AML-193 (cell line): ENCODE measurements around the gene RNF145.

Experiments used
- DNase-seq, 2 experiments: peaks; one replicate each; lab custom pipeline; 2025; lab: John Stamatoyannopoulos, UW

The RNF145 gene

DNA sequence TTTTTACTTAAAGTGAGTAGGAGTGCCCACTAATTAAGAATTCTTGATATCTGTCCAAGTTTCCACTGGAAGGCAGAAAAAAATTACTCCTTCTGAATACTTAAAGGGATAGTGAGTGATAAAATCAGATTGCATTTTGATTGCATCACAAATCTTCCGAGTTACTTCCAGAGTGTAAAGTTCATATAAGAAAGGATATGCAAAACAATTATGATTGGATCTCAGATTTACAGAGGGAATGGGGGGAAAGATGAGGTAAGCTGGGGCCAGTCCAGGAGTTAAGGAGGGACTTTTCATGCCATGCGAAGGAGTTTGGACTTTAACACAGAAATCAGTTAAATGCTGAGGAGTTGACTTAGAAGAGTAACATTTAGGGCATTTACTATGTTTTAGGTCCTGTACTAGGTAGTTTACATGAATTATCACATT lies 9.3 kb upstream of the RNF145 start:
- DNase-seq, result no peak

DNA sequence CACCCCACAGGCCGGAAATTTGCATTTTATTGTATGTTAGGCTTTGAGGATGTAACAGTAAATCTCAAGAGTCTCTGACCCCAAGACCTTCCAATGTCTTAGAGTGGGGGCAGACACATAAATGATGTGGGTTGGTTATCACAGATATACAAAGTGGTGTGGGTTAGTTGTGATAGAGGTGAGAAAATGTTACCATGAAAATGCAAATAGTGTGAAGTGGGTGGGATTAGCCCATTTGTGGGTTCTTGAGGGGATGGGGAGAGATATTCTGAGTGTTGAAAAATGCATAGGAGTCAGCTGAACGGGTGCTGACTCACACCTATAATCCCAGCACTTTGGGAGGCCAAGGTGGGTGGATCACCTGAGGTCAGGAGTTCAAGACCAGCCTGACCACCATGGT lies 7.9 kb upstream of the RNF145 start:
- no peak for DNase-seq

DNA sequence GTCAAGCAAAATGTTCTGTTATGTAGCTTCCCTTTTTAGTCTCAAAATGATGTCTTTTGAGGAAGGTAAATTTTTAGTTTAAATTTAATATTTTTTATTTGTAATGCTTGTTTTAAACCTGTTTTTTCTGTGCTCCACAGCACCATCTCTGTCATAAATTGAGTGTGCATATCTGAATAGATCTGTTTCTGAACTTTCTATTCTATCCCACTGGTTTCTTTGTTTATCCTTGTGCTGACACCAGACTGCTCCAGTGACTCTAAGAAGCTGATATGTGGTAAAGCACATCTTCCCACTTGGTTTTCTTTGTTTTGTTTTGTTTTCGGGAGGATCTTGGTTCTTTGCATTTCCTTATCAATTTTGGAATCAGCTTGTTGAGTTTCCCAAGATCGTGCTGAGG lies 7.1 kb upstream of the RNF145 start:
- DNase-seq, result no peak

DNA sequence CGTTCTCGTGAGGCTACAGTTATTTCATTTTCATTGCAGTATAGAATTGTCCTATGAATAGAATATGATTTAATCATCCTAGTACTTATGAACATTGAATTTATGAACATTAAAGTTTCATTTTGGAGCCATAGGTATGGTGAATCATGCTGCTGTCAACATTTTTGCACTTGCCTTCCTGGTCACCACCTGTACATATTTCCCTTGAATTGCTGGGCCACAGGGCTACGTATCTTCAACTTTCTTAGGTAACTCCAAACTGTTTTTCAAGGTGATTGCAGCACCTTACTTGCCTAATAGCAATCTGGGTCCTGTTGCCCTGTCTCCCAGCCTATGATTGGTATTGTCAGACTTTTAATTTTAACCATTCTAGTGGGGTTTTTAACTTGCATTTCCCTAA lies 6.5 kb upstream of the RNF145 start:
- DNase-seq, result no peak

DNA sequence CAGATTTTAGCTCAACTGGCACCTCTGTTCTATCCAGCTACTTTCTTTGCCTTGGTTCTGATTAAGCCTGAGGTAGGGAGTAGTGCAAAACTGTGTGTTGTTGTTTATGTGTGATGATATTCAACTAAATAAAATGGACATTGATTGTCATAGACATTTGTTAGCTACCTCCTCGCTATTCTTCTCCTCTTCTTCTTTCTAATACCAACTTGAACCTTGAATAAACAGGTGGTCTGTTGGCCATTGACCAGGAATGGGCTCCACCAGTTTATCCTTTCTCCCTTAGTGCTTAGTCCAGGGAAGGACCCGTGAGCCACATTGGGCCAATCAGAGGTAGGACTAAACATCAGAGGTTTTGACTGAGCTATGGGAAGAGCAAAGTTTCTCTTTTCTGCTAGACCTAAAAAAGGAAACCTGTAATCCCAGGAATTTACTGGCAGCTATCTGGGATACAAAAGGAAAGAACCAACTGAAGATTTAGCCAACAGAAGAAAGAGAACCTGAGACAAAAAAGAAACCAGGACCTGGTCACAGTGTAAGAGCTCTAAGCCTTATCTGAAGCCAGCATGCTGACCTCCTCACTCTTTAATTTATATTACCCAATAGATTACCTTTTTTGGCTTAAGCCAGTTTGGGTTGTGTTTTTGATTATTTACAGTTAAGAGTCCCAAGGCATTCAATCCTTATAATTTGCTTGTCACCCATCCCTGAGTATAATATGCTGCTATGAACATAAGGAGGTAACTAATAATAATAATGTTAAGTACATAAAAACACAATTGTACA lies 5.3 kb upstream of the RNF145 start:
- DNase-seq, result no peak

DNA sequence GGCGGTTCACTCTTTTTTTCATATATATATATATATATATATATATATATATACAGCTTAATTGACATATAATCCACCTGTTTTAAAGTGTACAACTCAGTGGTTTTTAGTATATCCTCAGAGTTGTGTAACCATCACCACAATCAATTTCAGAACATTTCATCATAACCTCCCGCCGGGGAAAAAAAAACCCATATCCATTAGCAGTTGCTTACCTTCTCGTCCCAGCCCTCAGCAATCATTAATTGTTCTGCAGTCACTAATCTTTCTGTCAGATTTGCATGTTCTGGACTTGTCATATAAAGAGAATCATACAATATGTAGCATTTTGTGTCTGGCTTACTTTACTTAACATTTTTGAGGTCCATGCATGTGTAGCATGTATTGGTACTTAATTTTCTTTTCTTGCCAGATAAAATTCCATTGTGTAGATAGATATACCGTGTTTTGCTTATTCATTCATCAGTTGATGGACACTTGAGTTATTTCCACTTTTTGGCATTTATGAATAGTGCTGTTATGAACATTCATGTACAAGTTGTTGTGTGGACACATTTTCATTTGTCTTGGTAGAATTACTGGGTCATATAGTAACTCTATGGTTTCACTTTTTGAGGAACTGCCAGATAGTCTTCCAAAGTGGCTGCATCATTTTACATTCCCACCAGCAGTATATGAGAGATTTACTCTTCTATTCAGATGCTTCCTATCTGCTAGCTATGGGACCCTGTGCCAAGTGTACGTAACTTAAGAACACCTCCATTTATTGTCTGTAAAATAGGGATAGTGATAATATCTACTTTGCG lies 3.5 kb upstream of the RNF145 start:
- peak; percentile 38 to 43 for DNase-seq

DNA sequence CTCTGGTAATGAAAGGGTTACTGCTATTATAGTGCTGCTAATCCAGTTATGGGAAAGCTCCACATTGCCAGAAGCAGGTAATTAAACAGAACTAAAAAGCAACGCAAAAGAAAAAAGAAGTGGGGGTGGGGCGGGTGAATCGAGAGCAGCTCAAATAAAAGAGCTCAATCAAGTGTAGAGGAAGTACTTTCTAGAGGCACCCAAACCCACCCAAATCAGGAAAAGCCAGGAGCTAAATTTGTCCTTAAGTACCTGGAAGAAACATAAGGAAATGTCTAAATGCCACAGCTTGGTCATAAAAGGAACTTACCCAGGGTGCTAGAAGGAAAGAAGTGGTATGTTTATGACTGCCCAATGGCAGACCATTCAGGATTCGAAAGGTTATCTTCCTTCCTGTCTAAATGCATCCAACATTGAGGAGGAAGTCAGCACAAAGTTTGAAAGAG lies 2.4 kb upstream of the RNF145 start:
- DNase-seq, result peak in 1 of 2 experiments; percentile 16

DNA sequence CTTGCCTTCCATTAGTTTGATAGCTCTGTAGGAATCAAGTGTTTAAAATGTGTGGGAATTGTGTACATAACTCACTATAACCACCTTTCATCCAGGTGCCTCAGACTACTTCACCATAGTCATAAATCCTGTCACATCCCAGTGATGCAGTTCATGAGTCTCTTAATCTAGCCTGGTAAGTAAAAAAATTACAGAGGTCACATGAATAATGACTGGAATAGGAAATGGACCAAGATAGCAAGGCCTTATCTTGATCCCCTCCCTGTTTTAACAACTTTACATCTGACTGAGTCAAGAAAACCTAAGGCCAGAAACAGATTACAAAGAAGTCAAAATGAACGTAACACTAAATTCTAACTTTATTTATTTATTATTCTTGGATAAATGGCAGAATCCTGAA lies 1.5 kb upstream of the RNF145 start:
- DNase-seq, result no peak

DNA sequence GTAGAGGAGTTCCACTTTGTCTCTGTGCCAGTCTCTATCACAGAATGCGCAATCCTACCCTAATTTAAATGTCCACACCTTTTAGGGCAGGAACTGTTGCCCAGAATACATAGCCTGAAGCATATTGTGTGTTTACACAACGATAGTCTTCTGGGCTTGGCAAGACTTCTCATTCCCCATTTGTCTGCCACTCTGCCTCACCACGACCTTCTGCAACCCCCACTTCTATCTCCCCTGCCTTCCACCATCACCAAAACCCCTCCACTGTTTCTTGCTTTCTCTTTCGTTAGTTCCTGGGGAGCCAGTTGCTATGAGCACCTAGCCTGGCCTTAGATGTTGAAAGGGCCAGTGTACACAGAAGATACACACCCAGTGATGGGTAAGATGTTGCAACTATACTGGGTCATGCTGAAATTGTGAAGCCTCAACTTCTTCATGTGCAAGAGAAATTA lies 883 bp upstream of the RNF145 start:
- DNase-seq, result peak; percentile 84 to 90

DNA sequence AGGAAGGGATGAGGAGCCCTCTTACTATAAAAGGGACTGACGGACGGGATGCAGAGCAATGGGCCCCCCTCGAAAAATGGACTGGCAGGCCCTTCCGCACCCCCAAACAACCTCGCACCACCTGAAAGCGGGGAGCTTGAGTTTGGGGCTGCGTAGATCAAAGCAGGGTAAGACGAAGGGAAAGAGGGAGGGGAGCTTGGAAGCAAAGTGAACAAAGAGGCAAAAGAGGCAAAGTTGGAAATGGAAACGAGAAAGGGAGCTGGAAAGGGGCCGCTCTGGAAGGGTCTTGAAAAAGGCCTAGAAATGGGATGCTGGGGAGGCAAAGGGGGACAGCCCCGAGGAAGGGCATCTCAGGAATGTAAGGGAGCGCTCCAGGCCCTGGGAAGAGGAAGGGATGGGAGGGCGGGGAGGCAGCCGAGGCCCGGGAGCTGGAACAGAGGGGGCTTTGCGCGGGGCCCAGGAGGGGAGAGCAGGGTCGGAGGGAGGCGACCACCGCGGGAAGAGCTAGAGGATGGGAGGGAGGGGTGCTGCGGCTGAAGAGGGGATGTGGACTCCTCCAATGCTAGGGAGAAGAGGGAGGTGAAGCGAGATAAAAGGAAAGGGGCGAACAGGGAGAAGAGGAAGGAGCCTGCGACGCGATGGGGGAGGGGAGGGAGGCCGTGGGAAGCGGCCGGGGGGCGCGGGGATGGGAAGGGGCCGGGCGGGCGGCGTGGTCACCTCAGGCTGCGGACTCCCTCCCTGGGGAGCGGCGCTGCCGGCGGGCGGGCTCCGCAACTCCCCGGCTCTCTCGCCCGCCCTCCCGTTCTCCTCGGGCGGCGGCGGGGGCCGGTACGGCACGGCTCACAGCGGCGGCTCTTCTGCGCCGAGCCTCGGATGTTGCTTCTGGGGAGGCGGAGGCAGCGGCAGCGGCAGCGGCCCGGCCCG lies 577 bp downstream of the RNF145 start:
- no peak for DNase-seq

DNA sequence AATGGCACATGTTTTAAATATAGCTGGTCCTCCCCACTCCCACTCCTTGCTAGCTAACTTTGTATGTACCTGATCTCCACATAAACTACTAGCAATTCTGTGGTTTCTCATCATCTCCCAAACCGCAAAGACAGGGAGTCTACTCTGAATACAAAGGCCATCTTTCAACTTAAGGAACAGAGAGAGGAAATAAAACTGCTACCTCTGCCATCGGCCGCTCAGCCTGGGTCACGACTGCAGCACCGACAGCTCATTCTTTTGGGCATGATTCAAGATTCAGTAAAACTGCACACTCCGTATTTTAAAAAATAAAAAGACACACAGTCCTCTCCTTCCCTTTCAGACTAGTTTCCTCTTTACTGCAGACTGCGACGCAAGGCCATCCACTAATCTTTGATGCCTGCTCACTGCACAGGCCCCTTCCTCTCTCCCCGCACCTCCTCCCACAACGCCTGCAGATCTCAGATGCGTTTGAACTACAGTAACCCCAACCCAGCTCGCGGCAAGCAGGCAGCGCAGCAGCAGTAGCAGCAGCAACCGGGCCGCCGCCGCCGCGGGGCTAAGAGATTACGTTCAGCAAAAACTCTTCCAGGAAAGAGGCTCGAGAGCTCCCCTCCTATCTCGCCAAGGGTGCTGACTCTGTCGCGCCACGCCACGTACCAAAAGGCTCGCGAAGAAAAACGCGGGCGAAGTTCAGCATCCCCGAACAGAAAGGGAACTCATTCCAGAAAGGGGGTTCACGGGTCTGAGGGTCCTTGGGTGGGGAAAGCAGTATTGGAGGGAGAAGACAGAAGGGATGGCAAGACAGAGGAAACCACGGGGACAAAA lies 1.5 kb downstream of the RNF145 start:
- DNase-seq, result peak; percentile 74 to 80

DNA sequence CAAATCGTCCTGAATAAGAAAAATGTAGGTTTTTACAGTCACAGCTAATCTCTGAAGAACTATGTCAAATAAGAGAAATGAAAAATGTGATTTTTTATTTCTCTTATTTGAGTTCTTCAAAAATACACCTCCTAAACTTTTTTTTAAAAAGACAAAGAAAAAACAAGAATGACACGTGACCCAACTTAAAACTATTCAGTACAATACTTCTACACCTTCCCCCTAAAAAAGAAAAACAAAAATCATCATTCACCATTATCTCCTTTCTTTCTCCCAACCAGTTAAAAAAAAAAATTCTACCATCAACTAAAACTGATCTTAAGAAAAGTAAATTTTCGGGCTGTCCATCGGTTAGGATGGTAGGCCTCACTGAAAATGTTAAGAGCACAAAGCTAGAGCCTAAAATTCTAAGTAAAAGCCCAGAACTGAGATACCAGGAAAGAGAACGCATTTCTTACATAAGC lies 2.1 kb downstream of the RNF145 start:
- no peak for DNase-seq

DNA sequence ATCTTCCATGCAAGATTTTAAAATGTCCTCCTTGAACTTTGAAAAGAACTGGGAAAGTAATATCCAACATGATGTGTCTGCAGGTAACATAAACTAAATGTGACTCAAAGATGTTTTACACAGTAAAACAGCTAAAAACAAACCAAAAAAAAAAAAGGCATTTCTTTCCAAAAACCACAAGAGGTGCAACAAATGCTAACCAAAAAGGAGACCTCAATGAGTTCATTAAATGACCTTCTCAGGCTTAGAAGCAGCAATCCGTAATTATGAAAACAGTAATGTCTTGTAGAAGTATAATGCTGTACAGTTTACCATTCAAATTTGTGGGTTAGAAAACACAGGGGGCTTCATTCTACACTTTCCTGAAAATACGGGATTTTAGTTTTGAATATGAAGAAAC lies 2.5 kb downstream of the RNF145 start:
- no peak for DNase-seq

DNA sequence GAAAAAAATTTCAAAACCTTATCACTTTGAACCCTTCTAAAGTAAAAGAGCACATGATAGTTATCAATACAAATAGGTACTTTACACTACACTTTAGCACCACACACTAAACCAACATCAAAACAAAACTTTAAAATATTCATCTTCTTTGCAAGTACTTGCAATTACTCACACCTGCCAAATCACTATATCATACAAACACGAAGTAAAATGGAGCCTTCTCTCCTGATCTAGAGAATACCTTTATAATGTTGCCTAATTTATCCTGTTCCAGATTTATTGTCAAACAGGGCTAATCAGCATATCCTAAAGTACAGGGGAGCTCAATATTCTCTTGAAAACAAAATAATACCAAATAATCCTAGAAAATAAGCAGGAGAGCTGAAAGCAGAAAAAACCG lies 3.0 kb downstream of the RNF145 start:
- no peak for DNase-seq

DNA sequence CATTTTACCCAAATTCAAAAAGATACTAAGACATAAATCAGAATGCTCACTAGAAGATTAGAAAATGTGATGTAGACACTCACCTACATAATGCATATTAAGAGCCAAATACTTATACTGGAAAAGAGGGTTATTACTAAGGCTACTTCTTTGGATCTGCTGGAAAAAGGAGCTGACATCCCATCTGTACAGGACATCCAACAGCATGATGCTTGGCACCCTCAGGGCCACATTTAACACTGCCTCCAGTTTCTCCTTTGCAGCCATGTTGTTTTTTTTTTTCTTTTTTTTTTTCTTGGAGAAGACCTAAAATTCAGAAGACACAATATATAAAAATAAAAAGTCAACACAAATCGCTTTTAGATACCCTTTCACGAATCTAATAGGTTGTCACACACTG lies 6.0 kb downstream of the RNF145 start:
- DNase-seq, result no peak

DNA sequence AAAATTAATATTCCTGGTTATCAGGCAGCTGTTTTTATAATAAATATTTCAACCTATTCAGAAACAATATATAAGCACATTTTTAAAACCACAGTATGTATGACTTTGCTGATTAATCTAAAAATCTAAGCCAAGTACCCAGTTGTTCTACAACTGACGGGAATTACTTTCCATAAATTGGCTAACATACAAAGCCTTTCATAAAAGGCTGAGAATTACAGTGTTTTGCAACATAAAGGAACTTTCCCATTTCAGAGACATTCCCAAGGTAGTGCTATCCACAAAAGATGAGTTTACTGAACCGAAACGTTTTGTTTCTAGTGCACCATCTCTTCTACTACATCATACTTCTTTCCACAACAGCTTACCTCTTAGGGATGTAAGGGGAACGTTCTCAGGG lies 7.2 kb downstream of the RNF145 start:
- no peak for DNase-seq

DNA sequence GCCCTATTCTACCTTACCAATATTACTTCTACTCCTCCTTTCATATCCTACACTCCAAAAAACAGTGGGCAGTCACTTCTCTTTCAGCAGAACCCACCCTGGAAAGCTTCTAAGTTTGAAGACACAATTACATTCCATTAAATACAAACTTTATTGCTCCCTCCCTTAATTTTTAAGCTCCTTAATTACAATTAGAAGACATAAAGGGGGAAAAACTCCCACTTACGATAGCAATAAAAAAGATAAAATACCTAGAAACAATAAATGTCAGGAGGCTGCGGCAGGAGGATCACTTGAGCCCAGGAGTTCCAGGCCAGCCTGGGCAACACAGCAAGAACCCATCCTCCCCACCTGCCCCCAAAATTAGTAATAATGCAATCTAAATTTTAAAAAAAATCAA lies 9.6 kb downstream of the RNF145 start:
- DNase-seq, result no peak

DNA sequence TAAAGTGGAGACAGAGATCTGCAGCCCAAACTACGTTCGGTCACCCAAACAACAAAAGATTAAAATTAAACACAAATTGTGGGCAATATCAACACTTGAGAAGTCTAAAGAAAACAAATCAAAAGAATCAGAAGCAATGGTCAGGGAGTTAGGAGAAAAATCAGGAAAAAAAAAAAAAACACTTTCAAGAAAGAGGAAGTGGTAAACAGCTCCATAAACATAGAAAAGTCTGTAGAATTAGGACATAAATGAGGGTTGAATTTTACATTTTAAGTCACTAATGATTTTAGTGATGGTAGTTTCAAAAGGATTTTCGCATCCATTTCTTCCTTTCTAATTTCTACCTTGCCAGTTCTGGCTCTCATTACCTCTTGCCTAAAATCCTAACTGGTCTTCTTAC lies 10.1 kb downstream of the RNF145 start:
- peak; percentile 18 to 37 for DNase-seq

DNA sequence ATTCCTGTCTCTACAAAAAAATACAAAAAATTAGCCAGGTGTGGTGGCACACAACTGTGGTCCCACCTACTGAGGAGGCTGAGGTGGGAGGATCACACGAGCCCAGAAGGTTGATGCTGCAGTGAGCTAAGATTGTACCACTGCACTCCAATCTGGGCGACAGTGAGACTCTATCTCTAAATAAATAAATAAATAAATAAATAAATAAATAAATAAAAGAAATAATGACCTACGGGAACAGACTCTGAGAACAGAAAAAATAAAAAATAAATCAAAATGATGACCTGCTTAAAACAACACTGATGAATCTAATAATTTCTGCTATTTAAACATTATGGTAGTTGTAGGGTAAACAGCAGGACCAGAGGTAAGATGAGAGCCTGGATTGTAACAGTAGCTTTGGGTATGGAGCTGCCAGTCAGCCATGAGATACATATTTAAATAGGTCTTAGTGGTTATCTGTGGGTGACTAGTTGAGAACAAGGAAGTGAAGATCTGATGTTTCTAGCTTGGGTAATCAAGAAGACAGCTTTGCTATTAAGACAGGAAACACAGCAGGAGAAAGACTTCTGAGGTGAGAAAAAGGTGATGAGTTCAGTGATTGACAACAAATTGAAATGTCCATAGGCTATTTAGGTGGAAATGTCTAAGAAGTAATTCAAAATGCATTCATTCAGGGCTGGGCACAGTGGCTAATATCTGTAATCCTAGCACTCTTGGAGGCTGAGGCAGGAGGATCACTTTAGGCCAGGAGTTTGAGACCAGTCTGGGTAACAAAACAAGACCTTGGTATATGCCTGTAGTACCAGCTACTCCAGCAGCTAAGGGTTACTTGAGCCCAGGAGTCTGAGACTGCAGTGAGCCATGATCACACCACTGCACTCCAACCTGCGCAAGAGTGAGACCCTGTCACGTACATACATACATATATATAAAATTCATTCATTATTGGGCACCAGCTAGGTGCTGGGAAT lies 11.0 kb downstream of the RNF145 start:
- peak; percentile 59 to 66 for DNase-seq

DNA sequence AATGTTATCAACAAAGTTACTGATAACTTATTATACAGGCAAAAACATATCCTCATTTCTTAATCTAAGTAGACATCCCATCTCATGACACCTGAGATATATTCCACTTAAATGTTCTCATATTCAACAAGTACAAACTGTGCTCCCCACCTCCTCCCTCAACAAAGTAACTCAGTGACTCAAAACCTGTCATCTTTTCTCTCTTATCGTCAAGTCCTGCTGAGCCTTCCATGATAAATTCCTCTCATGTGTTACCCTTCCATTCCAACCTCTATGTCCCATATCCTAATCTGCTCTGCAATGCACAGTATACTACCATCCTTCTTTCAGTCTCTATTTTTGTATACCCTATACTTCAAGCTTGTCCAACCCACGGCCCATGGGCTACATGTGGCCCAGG lies 13.6 kb downstream of the RNF145 start:
- DNase-seq, result no peak
